Measurements from ENCODE around the gene OPCML.

Gene OPCML

GRCh38 chr11:133497477-133498140, 34.7 kb downstream of the OPCML start:
- no peak overlapping the region for H3K27ac ChIP-seq
- no peak for TF ChIP-seq CTCF (conservative IDR thresholded peaks at IDR 0.05)

DNA sequence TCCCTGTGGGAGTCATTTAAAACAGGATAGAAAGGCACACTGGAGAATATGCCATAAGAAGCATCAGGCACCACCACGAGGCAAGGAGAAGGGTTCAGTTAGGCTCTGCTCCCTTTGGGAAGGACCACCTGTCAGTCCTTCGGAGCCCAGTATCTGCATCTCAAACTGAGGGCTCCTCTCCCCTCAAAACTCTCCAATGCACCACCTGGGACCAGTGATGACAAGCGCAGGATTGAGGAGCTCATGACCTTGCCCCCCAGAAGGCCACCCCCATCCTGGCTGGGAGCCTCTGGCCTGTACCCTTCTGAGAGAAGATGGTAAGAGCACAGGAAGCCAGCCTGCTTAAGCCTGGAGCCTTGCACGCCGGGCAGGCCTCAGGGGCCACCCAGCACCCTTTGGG, 39.4 kb downstream of the OPCML start:
- TF ChIP-seq CTCF (conservative IDR thresholded peaks at IDR 0.05): no peak

GRCh38 chr11:133491680-133492383, 40.5 kb downstream of the OPCML start:
- TF ChIP-seq CTCF (conservative IDR thresholded peaks at IDR 0.05): no peak
- H3K27ac ChIP-seq: no peak overlapping the region

More for the DNA sequence above, 39.4 kb downstream of the OPCML start:
- H3K27ac ChIP-seq: no peak overlapping the region

- TF ChIP-seq CTCF (conservative IDR thresholded peaks at IDR 0.05): no peak
- no peak overlapping the region for H3K27ac ChIP-seq
These were observed 51.6 kb downstream of the OPCML start for GRCh38 chr11:133480722-133481121.

GRCh38 chr11:133479209-133479608, 53.1 kb downstream of the OPCML start:
- no peak overlapping the region for H3K27ac ChIP-seq
- TF ChIP-seq CTCF (conservative IDR thresholded peaks at IDR 0.05): no peak

DNA sequence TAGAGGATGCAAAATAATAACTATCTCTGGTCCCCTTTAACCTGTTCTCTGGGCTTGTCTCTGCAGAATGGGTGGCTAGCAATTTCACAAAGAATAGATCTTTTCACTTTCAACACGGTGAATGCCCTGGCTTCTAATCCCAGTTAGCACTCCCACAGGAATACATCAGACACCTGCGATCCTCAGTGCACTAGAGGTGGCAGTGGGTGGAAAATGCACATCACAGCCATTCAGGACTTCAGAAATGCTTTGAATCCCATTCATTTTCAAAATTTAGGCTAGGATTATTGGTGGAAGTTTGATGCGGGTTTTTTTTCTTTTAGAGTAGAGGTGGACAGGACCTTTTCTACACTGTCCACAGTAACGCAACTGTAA, 55.1 kb downstream of the OPCML start:
- no peak overlapping the region for H3K27ac ChIP-seq
- no peak for TF ChIP-seq CTCF (conservative IDR thresholded peaks at IDR 0.05)

- peak; percentile 37 for TF ChIP-seq CTCF (conservative IDR thresholded peaks at IDR 0.05)
- H3K27ac ChIP-seq: no peak overlapping the region
These were observed 55.6 kb downstream of the OPCML start for GRCh38 chr11:133476570-133477250.

Data from VCaP (cell line).